Astrocyte (in vitro differentiated cells and primary cell): ENCODE measurements around the gene TATDN2. TPM values are rescaled to one million over a fixed set of nuclear protein-coding genes. Genes with fewer than 3 reads are reported as not detected.

Experiments used
- DNase-seq: peaks from one replicate; pipeline ENCODE4 v3.0.0-alpha.2; 2010; ENCODE audit warnings: low read depth
- FAIRE-seq: peaks from 2 replicates; lab custom pipeline; 2011; peaks lifted over from hg19 to GRCh38; lab: Jason Lieb, UNC
- H2AFZ ChIP-seq: 2 replicates; pipeline ENCODE4 v1.6.0; 2012; ENCODE audit warnings: low read depth, low read length, inconsistent platforms
- H3K27ac ChIP-seq: 2 replicates; pipeline ENCODE4 v1.5.1; 2011; ENCODE audit warnings: low read depth, low read length, inconsistent platforms
- H3K27me3 ChIP-seq: 2 replicates; pipeline ENCODE4 v1.6.0; 2011; ENCODE audit warnings: low read length, inconsistent platforms; ENCODE audit not compliant: insufficient read depth
- H3K36me3 ChIP-seq: 2 replicates; pipeline ENCODE4 v1.5.1; 2011; ENCODE audit warnings: low read length, inconsistent platforms; ENCODE audit not compliant: insufficient read depth
- H3K4me1 ChIP-seq: 2 replicates; pipeline ENCODE4 v1.5.1; 2011; ENCODE audit warnings: low read length, inconsistent platforms; ENCODE audit not compliant: insufficient read depth
- H3K4me2 ChIP-seq: 2 replicates; pipeline ENCODE4 v1.6.0; 2012; ENCODE audit warnings: low read length, inconsistent platforms
- H3K4me3 ChIP-seq: 2 replicates; pipeline ENCODE4 v1.5.1; 2011; ENCODE audit warnings: low read depth, mild to moderate bottlenecking, low read length, inconsistent platforms; ENCODE audit not compliant: insufficient read depth
- H3K79me2 ChIP-seq: 2 replicates; pipeline ENCODE4 v1.6.0; 2012; ENCODE audit warnings: mild to moderate bottlenecking, low read length, inconsistent platforms; ENCODE audit not compliant: insufficient read depth
- H3K9ac ChIP-seq: 2 replicates; pipeline ENCODE4 v1.6.0; 2012; ENCODE audit warnings: mild to moderate bottlenecking, low read length, inconsistent platforms
- H3K9me3 ChIP-seq: 2 replicates; pipeline ENCODE4 v1.5.1; 2012; ENCODE audit warnings: low read depth, mild to moderate bottlenecking, low read length, inconsistent platforms; ENCODE audit not compliant: insufficient read depth
- H4K20me1 ChIP-seq: 2 replicates; pipeline ENCODE4 v1.6.0; 2012; ENCODE audit warnings: low read length, inconsistent platforms; ENCODE audit not compliant: insufficient read depth
- H3K27ac Mint-ChIP-seq: one replicate; pipeline ENCODE4 v1.8.0; 2021; ENCODE audit warnings: mild to moderate bottlenecking, mixed read lengths; ENCODE audit not compliant: unreplicated experiment
- H3K27me3 Mint-ChIP-seq: one replicate; pipeline ENCODE4 v1.8.0; 2021; ENCODE audit warnings: low read depth, mixed read lengths; ENCODE audit not compliant: unreplicated experiment
- H3K36me3 Mint-ChIP-seq: one replicate; pipeline ENCODE4 v1.8.0; 2021; ENCODE audit warnings: low read depth, mixed read lengths; ENCODE audit not compliant: unreplicated experiment
- H3K4me1 Mint-ChIP-seq: one replicate; pipeline ENCODE4 v1.8.0; 2021; ENCODE audit warnings: low read depth, mixed read lengths; ENCODE audit not compliant: unreplicated experiment
- H3K4me3 Mint-ChIP-seq: one replicate; pipeline ENCODE4 v1.8.0; 2021; ENCODE audit warnings: mild to moderate bottlenecking, moderate library complexity, mixed read lengths; ENCODE audit not compliant: unreplicated experiment
- H3K9me3 Mint-ChIP-seq: one replicate; pipeline ENCODE4 v1.8.0; 2021; ENCODE audit warnings: mild to moderate bottlenecking, mixed read lengths; ENCODE audit not compliant: unreplicated experiment
- EZH2 ChIP-seq: IDR thresholded peaks from 2 replicates; pipeline ENCODE4 v1.6.1; 2012; ENCODE audit warnings: mild to moderate bottlenecking, low read length, inconsistent platforms; ENCODE audit not compliant: insufficient read depth
- total RNA-seq: library from RNA; stranded (reverse); gene quantifications from 2 replicates; pipeline ENCODE4 v1.2.1, GENCODE V29; 2021
- TF ChIP-seq, protein P1 (sequence below): IDR thresholded peaks from 2 replicates; pipeline ENCODE4 v1.5.1; 2011; ENCODE audit warnings: low read depth, mild to moderate bottlenecking, inconsistent platforms, low read length, moderate library complexity; ENCODE audit not compliant: insufficient read depth

The TATDN2 gene
- total RNA-seq, 1 donor from 2014 or later: 29.5 TPM

DNA sequence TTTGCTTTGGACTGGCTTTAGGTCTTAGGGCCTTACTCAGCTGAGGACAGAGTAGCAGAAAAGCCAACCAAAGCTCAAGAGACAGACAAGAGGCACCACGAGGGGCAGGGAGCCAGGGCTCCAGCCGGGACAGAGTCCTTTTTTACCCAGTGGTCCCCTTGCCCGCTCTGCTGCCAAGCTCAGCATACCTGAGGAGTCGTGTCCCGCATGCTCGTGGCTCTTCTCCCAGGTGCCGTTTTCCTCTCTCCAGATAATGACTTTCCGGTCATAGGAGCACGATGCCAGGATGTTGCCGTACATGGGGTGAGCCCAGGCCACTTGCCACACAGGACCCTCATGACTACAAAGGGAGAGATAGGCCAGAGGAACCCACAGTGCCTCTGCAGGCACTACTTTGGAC, 64.1 kb downstream of the TATDN2 start:
- FAIRE-seq (no peak), DNase-seq (no peak)
- H3K4me1 ChIP-seq: peaks cover 5% of the 10 kb centered on the region
- H3K9me3 Mint-ChIP-seq: no peaks in the 10 kb centered on the region
- H2AFZ ChIP-seq: no peak overlapping the region
- H3K4me1 Mint-ChIP-seq: peaks cover 18% of the 10 kb centered on the region
- no peak overlapping the region for H3K4me2 ChIP-seq
- H3K4me3 Mint-ChIP-seq: no peak overlapping the region
- H3K4me3 ChIP-seq: no peak overlapping the region
- peaks cover 89% of the 10 kb centered on the region for H4K20me1 ChIP-seq
- no peaks in the 10 kb centered on the region for H3K27me3 Mint-ChIP-seq
- peaks cover 30% of the 10 kb centered on the region for H3K36me3 Mint-ChIP-seq
- H3K27ac Mint-ChIP-seq: no peak overlapping the region
- no peaks in the 10 kb centered on the region for H3K9me3 ChIP-seq
- TF ChIP-seq, protein P1, sequence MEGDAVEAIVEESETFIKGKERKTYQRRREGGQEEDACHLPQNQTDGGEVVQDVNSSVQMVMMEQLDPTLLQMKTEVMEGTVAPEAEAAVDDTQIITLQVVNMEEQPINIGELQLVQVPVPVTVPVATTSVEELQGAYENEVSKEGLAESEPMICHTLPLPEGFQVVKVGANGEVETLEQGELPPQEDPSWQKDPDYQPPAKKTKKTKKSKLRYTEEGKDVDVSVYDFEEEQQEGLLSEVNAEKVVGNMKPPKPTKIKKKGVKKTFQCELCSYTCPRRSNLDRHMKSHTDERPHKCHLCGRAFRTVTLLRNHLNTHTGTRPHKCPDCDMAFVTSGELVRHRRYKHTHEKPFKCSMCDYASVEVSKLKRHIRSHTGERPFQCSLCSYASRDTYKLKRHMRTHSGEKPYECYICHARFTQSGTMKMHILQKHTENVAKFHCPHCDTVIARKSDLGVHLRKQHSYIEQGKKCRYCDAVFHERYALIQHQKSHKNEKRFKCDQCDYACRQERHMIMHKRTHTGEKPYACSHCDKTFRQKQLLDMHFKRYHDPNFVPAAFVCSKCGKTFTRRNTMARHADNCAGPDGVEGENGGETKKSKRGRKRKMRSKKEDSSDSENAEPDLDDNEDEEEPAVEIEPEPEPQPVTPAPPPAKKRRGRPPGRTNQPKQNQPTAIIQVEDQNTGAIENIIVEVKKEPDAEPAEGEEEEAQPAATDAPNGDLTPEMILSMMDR: no peak
- TF ChIP-seq EZH2: no peak
- no peaks in the 10 kb centered on the region for H3K27me3 ChIP-seq
- H3K27ac ChIP-seq: no peak overlapping the region
- H3K36me3 ChIP-seq: peaks cover 85% of the 10 kb centered on the region
- peaks cover 68% of the 10 kb centered on the region for H3K79me2 ChIP-seq
- no peak overlapping the region for H3K9ac ChIP-seq

DNA sequence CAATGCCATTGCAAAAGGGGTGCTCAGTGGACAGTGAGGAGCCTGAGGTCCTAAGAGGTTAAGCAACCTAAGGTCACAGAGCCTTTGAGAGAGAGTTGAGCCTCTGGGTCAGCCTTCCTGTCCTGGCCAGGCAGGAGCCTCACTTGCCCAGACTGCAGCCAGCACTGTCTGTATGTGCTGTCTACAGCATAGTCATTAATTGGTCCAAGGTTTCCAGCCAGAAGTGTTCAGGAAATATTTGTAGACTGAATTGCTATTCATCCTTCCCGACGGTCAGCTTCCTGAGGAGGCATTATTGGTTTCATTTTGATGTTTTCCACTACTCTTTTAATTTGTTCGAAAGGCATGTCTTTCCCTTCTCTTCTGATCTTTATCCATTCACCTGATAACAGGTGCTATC, 64.6 kb downstream of the TATDN2 start:
- Histone ChIP-seq H3K79me2 (peaks cover 73% of the 10 kb centered on the region), H2AFZ (no peak overlapping the region), H3K4me2 (no peak overlapping the region), H3K9me3 (no peaks in the 10 kb centered on the region), H3K27ac (no peak overlapping the region), H3K4me3 (no peak overlapping the region), H3K27me3 (no peaks in the 10 kb centered on the region), H3K9ac (no peak overlapping the region), H3K4me1 (peaks cover 5% of the 10 kb centered on the region), H4K20me1 (peaks cover 89% of the 10 kb centered on the region), H3K36me3 (peaks cover 85% of the 10 kb centered on the region)
- TF ChIP-seq, protein P1: no peak
- no peak for TF ChIP-seq EZH2
- Mint-ChIP-seq H3K36me3 (peaks cover 34% of the 10 kb centered on the region), H3K9me3 (no peaks in the 10 kb centered on the region), H3K4me1 (peaks cover 23% of the 10 kb centered on the region), H3K27me3 (no peaks in the 10 kb centered on the region), H3K4me3 (peak overlapping the region; percentile 6), H3K27ac (no peak overlapping the region)
- no peak for FAIRE-seq
- no peak for DNase-seq

DNA sequence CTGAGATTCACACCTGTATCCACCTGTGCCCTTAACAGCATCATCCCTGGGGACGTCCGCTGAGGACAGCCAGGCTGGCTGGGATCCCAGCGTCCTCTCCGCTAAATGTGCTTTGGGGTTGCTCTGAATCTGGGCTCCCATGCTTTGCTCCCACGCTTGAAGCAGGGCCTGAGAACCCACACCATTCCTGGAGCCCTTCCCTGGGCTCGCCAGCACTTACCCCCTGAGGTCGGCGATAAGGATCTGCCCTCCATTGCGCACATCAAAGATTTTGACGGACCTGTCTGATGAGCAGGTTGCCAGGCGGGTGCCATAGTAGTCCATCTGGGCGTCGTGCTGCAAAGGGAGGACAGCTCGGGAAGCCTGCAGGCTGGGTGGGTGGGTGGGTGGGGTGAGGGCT, 66.8 kb downstream of the TATDN2 start:
- Histone ChIP-seq H3K79me2 (peaks cover 86% of the 10 kb centered on the region), H3K36me3 (peaks cover 82% of the 10 kb centered on the region), H3K4me2 (no peak overlapping the region), H4K20me1 (peaks cover 94% of the 10 kb centered on the region), H3K27me3 (no peaks in the 10 kb centered on the region), H2AFZ (no peak overlapping the region), H3K4me3 (no peak overlapping the region), H3K9ac (no peak overlapping the region), H3K9me3 (no peaks in the 10 kb centered on the region), H3K4me1 (peaks cover 6% of the 10 kb centered on the region), H3K27ac (no peak overlapping the region)
- Mint-ChIP-seq H3K4me1 (peaks cover 31% of the 10 kb centered on the region), H3K9me3 (no peaks in the 10 kb centered on the region), H3K27me3 (no peaks in the 10 kb centered on the region), H3K36me3 (peaks cover 38% of the 10 kb centered on the region), H3K27ac (no peak overlapping the region), H3K4me3 (no peak overlapping the region)
- TF ChIP-seq EZH2: no peak
- TF ChIP-seq, protein P1: no peak
- no peak for FAIRE-seq
- DNase-seq: no peak
